ENCODE data around the gene FGD5. TPM values are rescaled to one million over a fixed set of nuclear protein-coding genes. Genes with fewer than 3 reads are reported as not detected.

Gene FGD5
- total and polyA plus RNA-seq, 9 of the 15 experiments (the other 6 are each of a cell fraction or from before 2014, with no cell fraction given) = 0.18 TPM; not detected in 8

GRCh38 chr3:14948609-14949038 is 129.9 kb downstream of the FGD5 start (continued):
- TF ChIP-seq SP2 (IDR thresholded peaks at IDR 0.05; ENCODE audit: extremely low read depth, low read depth, low read length, poor library complexity, severe bottlenecking) (no peak), PML (IDR thresholded peaks at IDR 0.05; ENCODE audit: low read length) (peak; percentile 37; the same call in 1 of the 2 replicates)

- no peaks in the 10 kb centered on the region; the same call in 1 of the 2 replicates for H4K20me1 ChIP-seq (replicated peaks; ENCODE audit: control insufficient read depth, insufficient read depth, low read length)
- intact Hi-C loops (cut with micrococcal nuclease) (loop anchor here (2.0 kb wide), 1 partner anchor 104 kb away; no protein-coding TSS in a partner anchor), in situ Hi-C loops (cut with MboI) (no loop called here)
- H3K36me3 ChIP-seq (ENCODE audit: control insufficient read depth, insufficient read depth, low read length) = peaks cover 38% of the 10 kb centered on the region
- no TSS peak for BruUV-seq (replicated peaks)
- H2AFZ ChIP-seq (ENCODE audit: low read depth, low read length) = peak overlapping the region; percentile 96
- ATAC-seq (no peak), DNase-seq (ENCODE audit: extremely low read depth in 1 of 4, low spot score in 3 of 4) (peak in 1 of 4 experiments; percentile 23), FAIRE-seq (peak; percentile 42)
- no peaks in the 10 kb centered on the region for H3K27me3 ChIP-seq (ENCODE audit: control insufficient read depth in 2 of 2, insufficient read depth in 2 of 2, low read length in 2 of 2)
- H3K9ac ChIP-seq (ENCODE audit: insufficient read depth in 1 of 2, low read depth in 2 of 2, low read length in 2 of 2) = peak overlapping the region; percentile 79 to 89; a peak in 3 of 4 replicates
- 22% methylated on average over 5 of the region's 5 CpGs for WGBS (ENCODE audit: insufficient coverage, low coverage, missing lambda C conversion rate)
- peak overlapping the region; percentile 99 for H3K4me2 ChIP-seq (ENCODE audit: insufficient read depth, low read length)
- no peaks in the 10 kb centered on the region for H3K9me3 ChIP-seq (replicated peaks; ENCODE audit: control insufficient read depth, insufficient read depth, low read depth, low read length)
- CTCF ChIA-PET (ENCODE audit: low intra/inter-chr PET ratio) = no interaction called here
- peaks cover 84% of the 10 kb centered on the region for H3K79me2 ChIP-seq (ENCODE audit: control insufficient read depth, insufficient read depth, low read length)
- peak overlapping the region; percentile 99 for H3K27ac ChIP-seq (ENCODE audit: extremely low read depth, low read depth, low read length)
- H3K4me3 ChIP-seq = peak overlapping the region; percentile 85
- peaks cover 5 to 31% of the 10 kb centered on the region in 2 experiments for H3K4me1 ChIP-seq (replicated peaks in 1 of 2; ENCODE audit: control insufficient read depth in 2 of 2, insufficient read depth in 2 of 2, low read length in 2 of 2)
- H3K9me1 ChIP-seq (ENCODE audit: control insufficient read depth, insufficient read depth, low read length) = no peaks in the 10 kb centered on the region
- POLR2A ChIA-PET = interaction anchor here (0.9 to 1.4 kb wide), 4 partner anchors 17 to 258 kb away, joined by 3 to 9 read pairs (median 4); no protein-coding TSS in a partner anchor
- no peak for TF ChIP-seq ZNF398 (CRISPR knock-in tag; IDR thresholded peaks at IDR 0.05)
- no peak for TF ChIP-seq ELF2 (CRISPR knock-in tag; IDR thresholded peaks at IDR 0.05)
- no peak for TF ChIP-seq MAFF (IDR thresholded peaks at IDR 0.05; ENCODE audit: low read length)
- TF ChIP-seq BRD4 (IDR thresholded peaks at IDR 0.05) = no peak
- no peak for TF ChIP-seq CEBPB (tag; IDR thresholded peaks at IDR 0.05)
- TF ChIP-seq CTCFL (IDR thresholded peaks at IDR 0.05; ENCODE audit: borderline replicate concordance, insufficient read depth, low read depth, low read length, poor library complexity, severe bottlenecking) = no peak
- no peak for TF ChIP-seq ZNF740 (CRISPR knock-in tag; IDR thresholded peaks at IDR 0.05)
- TF ChIP-seq ZNF740 (tag; IDR thresholded peaks at IDR 0.05) = no peak
- no peak for TF ChIP-seq U2AF2 (optimal IDR thresholded peaks at IDR 0.05; ENCODE audit: low read depth, low read length)
Measured at GRCh38 chr3:14949126-14949525, 130.4 kb downstream of the FGD5 start.

Measured in K562 (cell line).